GM18505 (cell line): ENCODE results near the gene CD164L2.

ENCODE experiments used
- ATAC-seq: cut with Tn5 transposase; IDR thresholded peaks from one replicate; pipeline ENCODE4 v1.9.1; 2021; ENCODE audit not compliant: unreplicated experiment
- POLR2A ChIP-seq: IDR thresholded peaks from 4 replicates; pipeline ENCODE4 v1.6.1; 2011; ENCODE audit warnings: borderline replicate concordance; ENCODE audit not compliant: insufficient read depth, insufficient read length; ENCODE audit errors: extremely low read depth

The CD164L2 gene

GRCh38 chr1:27338751-27339150 lies 44.4 kb downstream of the CD164L2 start:
- ATAC-seq, result no peak
- no peak for TF ChIP-seq POLR2A

- no peak for ATAC-seq
- no peak for TF ChIP-seq POLR2A
These were observed 46.4 kb downstream of the CD164L2 start for GRCh38 chr1:27336756-27337155.

- no peak for ATAC-seq
- TF ChIP-seq POLR2A, result no peak
These were observed 47.4 kb downstream of the CD164L2 start for GRCh38 chr1:27335506-27336422.

GRCh38 chr1:27333717-27334279 lies 49.3 kb downstream of the CD164L2 start:
- no peak for TF ChIP-seq POLR2A
- ATAC-seq, result no peak

GRCh38 chr1:27332536-27333281 lies 50.4 kb downstream of the CD164L2 start:
- TF ChIP-seq POLR2A, result no peak

GRCh38 chr1:27331922-27332321 lies 51.2 kb downstream of the CD164L2 start:
- ATAC-seq, result no peak
- no peak for TF ChIP-seq POLR2A

More at GRCh38 chr1:27332536-27333281, 50.4 kb downstream of the CD164L2 start:
- no peak for ATAC-seq

- ATAC-seq, result no peak
- no peak for TF ChIP-seq POLR2A
These were observed 51.7 kb downstream of the CD164L2 start for GRCh38 chr1:27331426-27331825.

- no peak for ATAC-seq
- no peak for TF ChIP-seq POLR2A
These were observed 52.3 kb downstream of the CD164L2 start for GRCh38 chr1:27330786-27331185.
